Stimulated activated CD8-positive, alpha-beta memory T cell treated with anti-CD3 and anti-CD28 coated beads, Interleukin-12 subunit alpha, Interleukin-12 subunit beta, amount 100 ng/mL, for 24 hours (primary cell): ENCODE results near the gene RTKN.

Experiments
- DNase-seq: peaks from one replicate; pipeline ENCODE4 v3.0.0-alpha.2; 2020; ENCODE audit errors: extremely low read depth

The RTKN gene

DNA sequence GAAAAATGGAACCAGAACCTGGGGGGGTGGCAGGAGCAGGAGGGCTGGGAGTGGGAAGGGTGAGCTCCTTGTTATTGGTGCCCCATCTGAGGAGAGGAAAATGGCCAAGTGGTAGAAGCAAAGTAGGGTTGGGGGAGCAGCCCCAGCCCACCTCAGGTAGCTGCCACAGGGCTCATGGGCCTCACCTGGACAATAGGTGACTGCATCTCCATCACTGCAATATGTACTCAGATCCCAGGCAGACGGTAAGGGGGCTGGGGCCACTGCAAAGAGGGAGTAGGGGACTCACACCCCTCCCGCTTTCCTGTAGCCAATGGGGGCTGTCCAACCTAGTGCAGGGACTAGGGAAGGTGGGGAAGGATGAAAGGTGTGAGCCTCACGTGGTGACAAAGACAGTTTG lies 24.5 kb downstream of the RTKN start:
- DNase-seq = no peak

DNA sequence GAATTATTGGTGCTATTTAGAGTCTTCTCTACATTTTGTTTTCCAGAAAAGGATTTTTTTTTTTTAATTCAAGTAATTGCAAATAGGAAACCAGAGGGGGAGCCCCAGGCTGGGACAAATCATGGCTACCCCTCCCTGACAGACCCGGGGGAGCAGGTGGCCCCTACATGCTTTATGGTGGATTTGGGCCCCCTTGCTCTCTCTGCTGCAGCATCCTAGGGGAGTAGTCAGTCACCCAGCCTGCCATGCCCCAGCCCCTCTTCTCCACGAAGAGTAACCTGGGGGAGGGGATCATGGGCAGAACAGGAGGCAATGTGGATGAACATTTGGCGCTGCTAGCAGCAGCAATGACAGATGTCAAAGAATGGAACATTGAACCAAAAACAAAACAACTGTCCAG lies 25.0 kb downstream of the RTKN start:
- DNase-seq = no peak

- no peak for DNase-seq
Measured at GRCh38 chr2:74415762-74416395, 25.9 kb downstream of the RTKN start.

GRCh38 chr2:74414881-74415761 lies 26.6 kb downstream of the RTKN start:
- no peak for DNase-seq

- DNase-seq = no peak
Measured at GRCh38 chr2:74414441-74414840, 27.3 kb downstream of the RTKN start.

DNA sequence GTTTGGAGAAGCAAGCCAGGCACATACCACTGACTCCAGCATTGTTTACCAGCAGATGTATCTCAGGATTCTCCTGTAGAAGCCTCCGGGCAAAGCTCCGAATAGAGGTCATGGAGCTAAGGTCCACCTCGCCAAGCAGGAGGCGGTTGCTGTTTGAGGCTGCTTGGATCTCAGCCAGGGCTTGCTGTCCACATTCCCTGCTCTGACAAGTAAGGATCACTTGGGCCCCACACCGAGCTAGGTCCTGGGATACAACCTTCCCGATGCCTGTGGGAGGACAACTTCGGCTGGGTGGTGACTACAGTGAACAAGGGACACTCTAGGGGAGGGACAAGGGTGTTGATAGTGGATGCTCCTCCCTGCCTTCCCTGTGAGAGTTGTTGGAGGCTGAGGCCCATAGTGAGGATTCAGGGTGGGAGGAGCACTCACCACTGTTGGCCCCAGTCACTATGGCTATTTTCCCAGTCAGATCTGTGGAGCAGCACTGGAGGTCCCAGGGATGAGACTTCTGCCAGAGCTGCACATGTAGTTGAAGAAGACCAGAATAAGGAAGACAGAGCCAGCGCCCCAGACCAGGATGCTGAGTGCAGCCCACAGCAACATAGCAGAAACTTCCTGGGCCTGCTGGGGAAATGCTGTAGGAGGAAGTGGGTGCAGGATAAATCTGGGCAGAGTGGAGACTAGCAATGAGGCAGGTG lies 28.6 kb downstream of the RTKN start:
- no peak for DNase-seq

- no peak for DNase-seq
Measured at GRCh38 chr2:74407682-74408081, 34.1 kb downstream of the RTKN start.

DNA sequence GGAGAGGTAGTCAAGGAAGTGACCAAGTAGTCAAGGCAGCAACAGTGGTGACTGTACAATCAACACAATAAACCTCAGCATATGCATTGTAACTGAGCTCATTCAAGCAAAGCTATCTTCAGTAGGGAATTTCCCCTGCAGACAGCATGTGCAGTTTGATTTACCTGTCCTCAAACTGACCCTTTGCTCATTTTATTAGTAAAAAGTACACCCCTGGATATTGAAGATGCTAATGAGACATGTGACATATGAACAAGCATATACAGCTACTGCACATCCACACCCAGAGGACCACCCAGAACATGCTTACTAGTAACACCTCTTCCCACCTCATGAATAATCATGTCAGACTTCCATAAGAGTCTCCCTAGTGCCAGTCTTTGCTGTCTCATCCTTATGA lies 35.7 kb downstream of the RTKN start:
- DNase-seq = no peak

DNA sequence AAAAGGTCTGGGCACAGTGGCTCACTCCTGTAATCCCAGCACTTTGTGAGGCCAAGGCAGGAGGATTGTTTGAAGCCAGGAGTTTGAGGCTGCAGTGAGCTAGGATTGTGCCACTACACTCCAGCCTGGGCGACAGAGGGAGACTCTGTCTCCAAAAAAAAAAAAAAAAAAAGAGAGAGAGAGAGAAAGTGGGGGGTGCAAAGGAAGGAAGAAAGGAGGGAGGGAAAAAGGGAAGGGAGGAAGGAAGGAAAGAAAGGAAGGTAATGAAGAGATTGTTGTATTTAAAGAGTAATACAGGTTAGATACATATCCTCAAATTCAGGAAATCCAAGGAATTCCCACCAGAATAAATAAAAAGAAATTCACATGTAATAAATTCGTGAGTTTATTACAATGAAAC lies 39.8 kb downstream of the RTKN start:
- DNase-seq = no peak

GRCh38 chr2:74399785-74400184 lies 42.0 kb downstream of the RTKN start:
- no peak for DNase-seq

DNA sequence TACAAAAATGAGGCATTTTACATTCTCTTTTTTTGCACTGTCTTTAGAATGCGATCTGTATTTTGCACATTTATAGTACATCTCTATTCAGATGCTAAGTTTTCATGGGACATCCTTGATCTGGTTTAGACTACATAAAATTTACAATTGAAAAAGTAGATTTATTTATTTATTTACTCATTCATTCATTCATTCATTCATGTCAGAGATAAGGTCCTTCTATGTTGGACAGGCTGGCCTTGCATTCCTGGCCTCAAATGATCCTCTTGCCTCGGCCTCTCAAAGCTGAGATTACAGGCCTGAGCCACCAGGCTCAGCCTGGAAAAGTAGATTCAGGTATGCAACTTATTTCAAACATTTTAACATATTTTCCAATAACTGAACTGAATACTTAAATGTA lies 45.6 kb downstream of the RTKN start:
- DNase-seq = no peak

GRCh38 chr2:74393525-74393924 lies 48.2 kb downstream of the RTKN start:
- no peak for DNase-seq

GRCh38 chr2:74392449-74392743 lies 49.3 kb downstream of the RTKN start:
- DNase-seq = no peak

DNA sequence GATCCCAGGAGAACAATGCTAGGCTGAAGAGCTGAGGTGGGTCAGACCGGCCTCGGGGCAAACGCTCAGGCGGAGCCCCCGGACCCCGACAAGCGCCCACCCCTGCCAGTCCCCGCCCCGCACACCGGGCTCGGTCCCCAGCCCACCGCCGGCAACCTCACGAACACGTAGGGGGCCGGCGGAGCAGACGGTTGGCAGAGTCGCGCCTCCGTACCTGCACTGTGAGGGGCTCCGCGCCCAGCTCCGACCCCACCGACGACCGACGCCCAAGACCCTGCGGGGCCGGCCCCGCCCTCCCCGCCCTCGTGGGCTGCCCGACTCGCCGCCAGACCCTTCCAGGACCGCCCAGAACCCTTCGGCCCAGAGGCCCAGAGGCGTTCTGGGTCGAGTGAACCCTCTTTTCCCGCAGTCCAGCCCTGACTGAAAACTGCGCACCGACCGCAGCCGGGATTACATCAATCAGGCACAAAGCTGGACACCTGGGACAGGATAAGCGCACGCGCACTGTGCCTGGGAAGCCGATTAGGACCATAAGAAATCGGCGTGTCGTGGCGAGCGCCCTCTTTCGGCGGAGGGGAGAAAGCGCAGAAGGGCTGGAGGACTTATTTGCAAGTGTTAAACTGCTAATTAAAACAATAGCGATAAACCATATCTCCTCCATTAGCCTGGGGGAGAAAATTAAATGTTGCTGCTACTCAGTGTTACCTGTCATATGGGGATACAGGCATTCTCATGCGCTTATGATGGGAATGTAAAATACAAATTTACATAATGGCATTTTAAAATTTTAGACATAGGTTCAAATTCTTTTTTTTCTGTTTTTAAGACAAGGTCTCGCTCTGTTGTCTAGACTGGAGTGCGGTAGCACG lies 49.9 kb downstream of the RTKN start:
- DNase-seq = peak; percentile 81

DNA sequence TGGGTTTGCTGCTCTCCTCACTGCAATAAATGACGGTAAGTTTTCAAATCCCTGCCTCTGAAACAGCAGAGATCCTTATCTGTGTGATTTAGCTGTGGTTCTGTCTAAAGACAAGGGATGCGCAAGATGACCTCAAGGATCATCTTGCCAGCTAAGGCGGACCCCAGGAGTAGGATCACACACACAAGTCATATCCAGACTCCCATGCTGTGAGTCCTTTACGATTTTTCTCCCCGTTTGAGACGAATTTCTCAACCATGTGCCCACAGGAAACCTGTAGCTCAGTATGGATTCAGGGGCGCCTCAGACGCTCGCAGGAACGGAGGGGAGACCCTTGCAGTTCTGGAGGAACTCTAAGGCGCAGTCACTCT lies 50.5 kb downstream of the RTKN start:
- no peak for DNase-seq

GRCh38 chr2:74390606-74391005 lies 51.1 kb downstream of the RTKN start:
- DNase-seq = no peak

GRCh38 chr2:74387346-74387745 lies 54.4 kb downstream of the RTKN start:
- no peak for DNase-seq

DNA sequence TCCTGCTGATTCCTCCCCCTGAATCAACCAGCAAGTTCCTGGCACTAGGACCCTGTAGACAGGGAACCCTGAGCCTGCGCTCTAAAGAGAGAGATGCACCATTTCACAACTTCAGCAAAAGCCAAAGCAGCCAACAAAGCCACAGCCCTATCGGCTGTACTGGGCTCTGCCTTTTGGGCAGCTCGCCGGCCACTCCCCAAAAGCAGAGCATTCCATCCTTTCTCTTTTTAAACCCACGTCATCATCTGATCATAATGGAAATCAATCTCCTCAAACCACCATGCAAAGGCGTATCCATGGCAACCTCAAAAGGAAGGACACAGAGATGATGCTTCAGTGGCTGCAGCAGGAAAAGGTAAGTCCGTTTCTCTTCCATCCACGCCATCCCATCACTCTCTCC lies 56.3 kb downstream of the RTKN start:
- DNase-seq = no peak

DNA sequence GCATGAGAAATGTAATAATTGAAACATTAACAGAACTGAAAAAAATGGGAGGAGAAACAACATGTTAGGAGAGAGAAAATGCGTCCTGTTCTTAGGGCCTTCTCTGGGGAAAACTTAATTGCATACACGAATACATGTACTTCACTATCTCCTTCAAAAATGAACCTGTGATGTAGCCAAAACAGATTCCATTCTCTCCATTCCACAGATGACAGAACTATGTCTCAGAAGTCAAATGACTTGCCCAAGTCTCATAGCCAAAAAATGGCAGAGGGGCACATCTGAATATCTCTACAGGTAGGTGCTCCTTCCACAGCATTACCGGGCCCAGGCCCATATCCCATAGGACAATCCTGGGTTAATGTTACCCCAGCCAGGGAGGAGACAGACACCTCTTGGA lies 57.7 kb downstream of the RTKN start:
- DNase-seq = no peak

GRCh38 chr2:74383254-74383653 lies 58.5 kb downstream of the RTKN start:
- no peak for DNase-seq

GRCh38 chr2:74381751-74382150 lies 60.0 kb downstream of the RTKN start:
- no peak for DNase-seq
